HG03469 (cell line): ENCODE measurements around the gene TMCC1.
"Not testable (repeated sequence)": the region's sequence is repeated elsewhere in the genome, so short reads cannot be mapped to it uniquely, and the experiment has no call there.

Experiments
- ATAC-seq: cut with Tn5 transposase; IDR thresholded peaks from one replicate; pipeline ENCODE4 v1.9.1; 2021; ENCODE audit warnings: mild to moderate bottlenecking, moderate library complexity, moderate number of reproducible peaks; ENCODE audit not compliant: unreplicated experiment

TMCC1 gene

GRCh38 chr3:129837065-129837642 lies 56.4 kb downstream of the TMCC1 start:
- no peak for ATAC-seq

- no peak for ATAC-seq
These were observed 57.0 kb downstream of the TMCC1 start for GRCh38 chr3:129836381-129837064.

DNA sequence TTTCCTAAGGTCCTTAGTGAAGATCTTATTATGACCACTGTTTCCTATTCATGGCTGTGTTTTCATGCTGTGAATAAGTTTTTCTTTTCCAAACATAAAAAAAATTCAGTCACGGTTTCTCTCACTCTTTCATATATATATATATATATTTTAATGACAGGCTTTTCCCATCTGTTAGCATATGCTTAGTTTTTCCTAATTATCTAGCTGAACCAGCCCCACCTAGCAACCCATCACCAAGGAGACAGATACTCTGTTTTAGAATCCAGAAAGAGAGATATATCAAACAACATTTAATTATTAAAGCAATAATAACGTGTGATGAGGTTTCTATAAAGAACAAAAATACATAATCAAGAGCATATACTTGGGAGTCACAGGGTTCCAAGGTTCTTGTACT lies 58.3 kb downstream of the TMCC1 start:
- ATAC-seq = no peak

DNA sequence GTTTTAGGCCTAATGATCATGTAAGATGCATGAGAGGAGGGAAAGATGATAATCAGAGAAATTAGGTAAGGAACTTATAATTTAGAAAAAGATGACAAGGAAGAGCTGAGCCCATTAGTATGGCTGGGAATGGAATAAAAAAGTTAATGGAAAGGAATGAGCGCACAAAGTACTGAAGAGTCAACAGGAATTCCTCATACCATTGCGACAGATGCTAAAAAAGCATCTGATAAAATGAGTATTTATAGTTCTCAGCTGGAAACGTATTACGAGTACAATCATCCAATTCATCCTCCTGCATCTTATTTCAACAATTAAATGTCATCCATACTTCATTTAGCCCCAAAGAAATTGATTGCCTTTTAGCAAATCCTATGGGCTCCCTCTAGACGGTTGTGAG lies 58.9 kb downstream of the TMCC1 start:
- no peak for ATAC-seq

- not testable (repeated sequence) for ATAC-seq
These were observed 61.6 kb downstream of the TMCC1 start for GRCh38 chr3:129831942-129832341.

GRCh38 chr3:129831503-129831902 lies 62.0 kb downstream of the TMCC1 start:
- ATAC-seq = no peak

DNA sequence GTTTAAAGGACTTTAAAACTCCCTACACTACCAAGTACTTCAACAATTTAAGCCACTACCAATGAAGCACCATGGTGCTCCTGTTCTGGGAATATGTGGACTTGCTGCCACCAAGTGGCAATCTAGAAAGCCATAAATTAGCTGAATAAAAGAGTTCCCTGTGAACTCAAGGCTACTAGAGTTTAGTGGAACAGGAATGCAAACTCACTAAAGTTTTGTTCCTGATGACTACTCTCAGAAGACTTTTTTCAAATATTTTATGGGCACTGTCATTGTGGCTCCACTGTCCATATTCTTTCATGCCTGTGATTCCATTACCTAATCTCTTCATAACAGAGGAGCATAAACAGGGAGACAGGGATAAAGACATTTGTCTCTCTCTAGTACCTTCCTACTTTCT lies 63.9 kb downstream of the TMCC1 start:
- ATAC-seq = no peak

- peak; percentile 71 for ATAC-seq
These were observed 65.7 kb downstream of the TMCC1 start for GRCh38 chr3:129827765-129828164.

GRCh38 chr3:129824926-129825541 lies 68.5 kb downstream of the TMCC1 start:
- ATAC-seq = no peak

DNA sequence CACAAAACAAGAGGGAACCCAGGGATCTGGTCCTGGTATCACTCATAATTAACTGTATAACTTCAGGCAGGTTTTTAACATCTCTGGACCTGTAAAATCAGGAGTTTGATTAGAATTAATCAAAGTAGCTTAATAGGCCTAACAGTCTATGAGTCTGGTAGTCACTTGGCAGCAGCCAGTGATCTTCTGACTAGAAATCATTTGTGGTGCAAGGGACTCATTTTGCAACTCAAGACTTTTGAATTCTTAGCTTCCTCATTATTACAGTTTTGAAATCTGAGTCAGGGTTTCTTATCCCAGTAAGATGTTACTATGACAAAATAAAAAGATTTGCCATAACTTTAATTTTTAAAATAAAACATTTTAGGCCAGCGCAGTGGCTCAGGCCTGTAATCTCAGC lies 70.8 kb downstream of the TMCC1 start:
- no peak for ATAC-seq

DNA sequence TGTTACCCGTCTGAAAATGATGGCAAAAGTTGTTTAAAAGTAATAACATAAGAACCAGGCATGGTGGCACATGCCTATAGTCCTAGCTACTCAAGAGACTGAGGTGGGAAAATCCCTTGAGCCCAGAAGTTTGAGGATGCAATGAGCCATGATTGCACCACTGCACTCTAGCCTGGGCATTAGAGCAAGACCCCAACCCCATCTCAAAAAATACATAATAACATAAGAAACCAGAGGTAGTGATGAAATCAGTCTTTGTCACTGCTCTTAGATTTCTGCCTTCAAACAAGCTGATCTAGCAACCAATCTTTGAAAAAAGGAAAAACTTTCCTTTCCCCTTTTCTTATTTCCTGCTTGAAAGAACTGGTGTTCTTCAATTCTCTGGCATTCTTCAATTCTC lies 71.3 kb downstream of the TMCC1 start:
- no peak for ATAC-seq

GRCh38 chr3:129820587-129820986 lies 72.9 kb downstream of the TMCC1 start:
- no peak for ATAC-seq

GRCh38 chr3:129812589-129812988 lies 80.9 kb downstream of the TMCC1 start:
- ATAC-seq = no peak

DNA sequence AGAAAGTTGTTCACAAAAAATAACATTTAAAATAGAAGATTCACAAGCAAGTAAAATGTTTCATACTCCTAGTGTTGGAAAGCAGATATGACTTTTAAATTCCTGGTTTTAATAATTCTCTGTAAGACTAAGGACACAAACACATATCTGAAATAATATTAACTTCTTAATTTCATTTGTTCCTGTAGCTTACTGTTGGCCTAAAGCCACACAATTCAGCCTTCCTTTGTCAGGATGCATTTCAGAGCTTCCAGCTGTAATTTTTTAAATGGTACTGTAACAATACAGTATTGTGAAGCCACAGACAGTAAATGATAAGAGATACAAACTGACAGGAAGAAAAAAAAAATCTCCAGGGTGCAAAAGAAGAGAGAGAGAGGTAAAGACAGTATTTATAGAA lies 84.2 kb downstream of the TMCC1 start:
- ATAC-seq = no peak

DNA sequence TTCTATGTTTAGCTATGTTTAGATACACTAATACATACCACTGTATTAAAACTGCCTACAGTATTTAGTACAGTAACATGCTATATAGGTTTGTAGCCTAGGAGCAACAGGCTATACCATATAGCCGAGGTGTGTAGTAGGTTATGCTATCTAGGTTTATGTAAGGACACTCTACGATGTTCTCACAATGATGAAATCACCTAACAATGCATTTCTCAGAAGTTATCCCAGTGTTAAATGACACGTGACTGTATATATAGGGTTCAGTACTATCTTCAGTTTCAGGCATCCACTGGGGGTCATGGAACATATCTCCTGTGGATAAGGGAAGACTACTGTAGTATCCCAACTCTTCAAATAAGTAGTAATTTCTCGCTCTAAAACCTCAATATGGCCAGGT lies 97.4 kb downstream of the TMCC1 start:
- no peak for ATAC-seq

GRCh38 chr3:129795186-129796010 lies 98.1 kb downstream of the TMCC1 start:
- no peak for ATAC-seq

DNA sequence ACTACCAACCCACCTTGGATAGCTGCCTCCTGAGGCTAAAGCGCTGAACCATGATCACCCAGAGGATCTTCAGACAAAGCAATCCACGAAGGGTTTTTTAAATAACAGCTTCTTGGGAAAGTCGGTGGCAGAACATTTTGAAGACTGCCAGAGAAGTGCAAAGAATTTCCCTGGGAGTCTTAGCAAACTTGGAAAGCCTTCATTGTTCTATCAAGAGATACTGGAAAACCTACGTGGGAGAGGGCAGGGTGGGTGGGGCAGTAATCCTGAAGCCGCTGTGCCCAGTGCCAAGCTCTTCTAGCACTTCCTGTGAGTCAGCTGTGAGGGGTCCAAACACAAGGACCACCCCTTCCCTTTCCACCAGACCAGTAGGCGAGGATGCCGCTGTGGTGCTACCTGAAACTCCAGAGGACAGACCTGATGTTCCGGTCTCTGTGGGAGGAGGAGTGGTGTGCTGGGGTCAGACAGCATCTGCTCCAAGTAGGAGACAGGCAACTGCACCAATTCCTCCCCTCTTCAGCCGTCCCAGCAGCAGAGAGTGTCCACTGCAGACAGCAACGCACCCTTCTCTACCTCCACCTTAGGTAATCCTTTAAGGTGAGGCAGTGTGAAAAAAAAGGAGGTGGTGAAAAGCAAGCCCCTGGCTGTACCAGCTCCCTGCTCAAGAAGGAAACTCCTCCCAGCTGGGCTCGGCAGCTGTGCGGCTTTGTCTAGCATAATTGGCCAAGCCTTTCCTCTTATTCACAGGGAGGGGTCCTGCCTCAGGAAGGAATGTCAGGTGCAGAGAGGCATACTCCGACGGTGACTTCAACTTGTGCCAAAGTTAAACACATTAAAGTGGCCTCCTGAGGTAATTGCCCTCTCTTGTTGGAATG lies 99.0 kb downstream of the TMCC1 start:
- no peak for ATAC-seq

GRCh38 chr3:129793942-129794310 lies 99.6 kb downstream of the TMCC1 start:
- no peak for ATAC-seq

DNA sequence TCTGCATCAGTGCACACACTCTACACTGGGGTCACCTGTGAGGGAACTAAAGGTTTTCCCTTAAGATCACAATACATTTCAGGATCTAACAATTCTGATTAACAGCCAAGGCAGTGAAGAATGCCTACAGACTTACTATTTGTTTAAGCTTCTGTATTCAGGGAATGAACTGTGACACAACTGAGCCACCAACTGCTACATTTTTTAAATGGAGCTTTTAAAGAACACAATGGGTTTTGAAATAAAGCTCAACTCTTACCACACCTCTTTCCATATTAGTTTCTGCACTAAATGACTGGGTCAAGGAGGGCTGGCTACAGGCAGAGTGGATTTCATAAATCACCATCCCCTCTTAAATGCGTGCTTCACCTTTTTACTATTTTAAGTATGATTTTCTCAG lies 100.2 kb downstream of the TMCC1 start:
- ATAC-seq = no peak

DNA sequence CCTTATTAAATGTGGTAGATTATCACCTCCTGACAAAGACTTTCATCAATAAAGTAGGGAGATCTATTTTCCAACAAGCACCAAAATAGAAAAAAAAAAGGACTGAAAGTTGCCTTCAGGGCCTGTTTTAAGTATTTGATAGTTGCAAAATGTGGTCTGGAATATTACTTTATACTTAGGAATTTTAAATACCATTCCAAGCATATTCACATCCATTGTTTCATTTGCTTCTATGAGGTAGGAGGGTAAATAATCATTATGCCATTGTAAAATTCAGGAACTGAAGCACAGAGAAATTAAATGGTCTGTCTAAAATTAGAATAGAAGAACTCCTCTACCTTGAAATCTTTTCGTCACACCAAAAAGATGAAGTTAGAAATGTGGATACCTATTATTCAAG lies 110.0 kb downstream of the TMCC1 start:
- no peak for ATAC-seq

GRCh38 chr3:129778871-129779270 lies 114.6 kb downstream of the TMCC1 start:
- no peak for ATAC-seq
